K562 (cell line): ENCODE data around the gene SYCP3. TPM values are rescaled to one million over a fixed set of nuclear protein-coding genes. Genes with fewer than 3 reads are reported as not detected.
A peak's percentile ranks its signal among the peaks of the same experiment; 100 is the strongest.

Experiments used
- EGR1 ChIP-seq: fragments of 450-650 bp; conservative IDR thresholded peaks from 2 replicates; pipeline ENCODE4 v1.6.1; 2017; ENCODE audit warnings: mild to moderate bottlenecking
- IFI16 ChIP-seq: fragments of 250-450 bp; sonication (Bioruptor Pico); IDR thresholded peaks from 2 replicates; pipeline ENCODE4 v2.1.2; 2022; ENCODE audit warnings: mild to moderate bottlenecking, inconsistent platforms
- NEUROD1 ChIP-seq: fragments of 150-350 bp; IDR thresholded peaks from 2 replicates; pipeline ENCODE4 v1.6.1; 2014; ENCODE audit warnings: borderline replicate concordance, low read length, low read depth; ENCODE audit not compliant: partially characterized antibody
- NFIC ChIP-seq: fragments of 450-650 bp; IDR thresholded peaks from 2 replicates; pipeline ENCODE4 v1.6.1; 2017; ENCODE audit warnings: mild to moderate bottlenecking, inconsistent platforms
- SMARCA4 ChIP-seq: fragments of 450-650 bp; IDR thresholded peaks from 2 replicates; pipeline ENCODE4 v1.6.1; 2016
- ZNF589 ChIP-seq: fragments of 200-800 bp; sonication (Bioruptor generic); IDR thresholded peaks from 2 replicates; pipeline ENCODE4 v1.6.1; 2016; ENCODE audit warnings: low read depth, missing genetic modification characterization, missing compliant biosample characterization
- polyA plus RNA-seq, 8 experiments: library from polyadenylated mRNA; depleted of rRNA in 4 of 8; stranded (reverse) in 5 of 8; unstranded in 3 of 8; fragments of >200 nt; fragmentation: Nextera tagmentation in 2 of 8; fragmentation: Illumina TruSeq in 1 of 8; extraction: Ambion mirVana in 2 of 8; extraction: Trizol in 1 of 8; gene quantifications; 2 replicates each; pipeline versions ENCODE4 v1.2.1 to v1.2.3, GENCODE V29; 2011 to 2014; ENCODE audit warnings: inconsistent platforms in 1 of 8, missing spikeins in 1 of 8
- total RNA-seq, 7 experiments: library from RNA; depleted of rRNA in 6 of 7; stranded (reverse); fragments of >200 nt in 6 of 7; fragmentation: Illumina TruSeq in 2 of 7; extraction: Trizol in 2 of 7; gene quantifications; 2 replicates each; pipeline versions ENCODE4 v1.2.1 to v1.2.3, GENCODE V29; 2011 to 2021; ENCODE audit warnings: low replicate concordance in 1 of 7
- TF ChIP-seq, protein P1 (sequence below): fragments of 200-600 bp; sonication (generic); IDR thresholded peaks from one replicate; pipeline ENCODE4 v1.6.1; 2012; ENCODE audit warnings: mild to moderate bottlenecking, low read depth, low read length, inconsistent platforms
- TF ChIP-seq, protein P2 (sequence below): sonication (generic); formaldehyde crosslinking; IDR thresholded peaks from 2 replicates; pipeline ENCODE4 v1.8.0; 2022; ENCODE audit warnings: mild to moderate bottlenecking, missing genetic modification reagents
- TF ChIP-seq, protein P3 (sequence below): fragments of 450-650 bp; formaldehyde crosslinking; conservative IDR thresholded peaks from 2 replicates; pipeline ENCODE4 v1.4.0; 2022; ENCODE audit warnings: mild to moderate bottlenecking, missing genetic modification characterization

Gene SYCP3
- total and polyA plus RNA-seq, 9 of the 15 experiments (the other 6 are each of a cell fraction or from before 2014, with no cell fraction given): 0.11 to 0.25 (median 0.22) TPM; not detected in 4

DNA sequence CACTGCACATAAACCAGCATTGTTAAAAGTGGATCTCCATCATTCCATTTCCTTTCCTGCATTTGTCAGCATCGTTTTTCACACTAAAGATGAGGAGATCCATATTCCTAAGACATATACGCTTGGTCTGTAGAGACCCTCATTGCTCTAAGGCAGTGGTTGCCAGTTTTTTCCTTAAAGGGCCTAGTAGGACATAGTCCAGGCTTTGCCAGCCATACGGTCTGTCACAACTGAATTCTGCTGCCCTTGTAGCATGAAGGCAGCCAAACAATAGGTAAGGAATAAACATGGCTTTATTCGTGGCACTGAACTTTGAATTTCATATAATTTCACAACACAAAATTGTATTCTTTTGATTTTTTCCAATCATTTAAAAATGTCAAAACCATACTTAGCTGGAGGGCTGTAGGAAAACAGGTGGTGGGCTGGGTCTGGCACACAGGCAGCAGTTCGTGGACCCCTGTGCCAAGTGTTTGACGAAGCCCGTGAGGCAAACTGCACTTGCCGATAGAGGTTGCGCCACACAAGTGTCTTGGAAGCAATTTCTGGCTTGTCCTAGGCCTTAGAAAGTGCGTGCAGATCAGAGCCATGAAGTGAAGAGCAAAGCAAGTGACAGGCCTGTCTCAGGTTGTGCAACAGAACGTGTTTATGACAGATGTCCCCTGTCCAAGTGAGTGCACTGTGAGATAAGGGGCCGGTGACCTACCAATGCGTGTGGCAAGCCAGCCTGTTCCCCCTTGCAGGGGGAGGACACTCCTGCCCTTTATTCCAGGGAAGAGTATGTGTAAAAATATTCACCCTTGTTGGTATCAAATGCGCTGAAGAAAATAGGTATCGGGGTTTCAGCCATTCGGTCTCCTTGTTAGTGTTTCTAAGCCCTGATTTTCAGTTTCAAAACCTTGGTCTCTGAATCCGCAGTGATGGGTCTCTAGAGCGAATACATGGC lies 42.7 kb downstream of the SYCP3 start (continued):
- TF ChIP-seq, protein P1, sequence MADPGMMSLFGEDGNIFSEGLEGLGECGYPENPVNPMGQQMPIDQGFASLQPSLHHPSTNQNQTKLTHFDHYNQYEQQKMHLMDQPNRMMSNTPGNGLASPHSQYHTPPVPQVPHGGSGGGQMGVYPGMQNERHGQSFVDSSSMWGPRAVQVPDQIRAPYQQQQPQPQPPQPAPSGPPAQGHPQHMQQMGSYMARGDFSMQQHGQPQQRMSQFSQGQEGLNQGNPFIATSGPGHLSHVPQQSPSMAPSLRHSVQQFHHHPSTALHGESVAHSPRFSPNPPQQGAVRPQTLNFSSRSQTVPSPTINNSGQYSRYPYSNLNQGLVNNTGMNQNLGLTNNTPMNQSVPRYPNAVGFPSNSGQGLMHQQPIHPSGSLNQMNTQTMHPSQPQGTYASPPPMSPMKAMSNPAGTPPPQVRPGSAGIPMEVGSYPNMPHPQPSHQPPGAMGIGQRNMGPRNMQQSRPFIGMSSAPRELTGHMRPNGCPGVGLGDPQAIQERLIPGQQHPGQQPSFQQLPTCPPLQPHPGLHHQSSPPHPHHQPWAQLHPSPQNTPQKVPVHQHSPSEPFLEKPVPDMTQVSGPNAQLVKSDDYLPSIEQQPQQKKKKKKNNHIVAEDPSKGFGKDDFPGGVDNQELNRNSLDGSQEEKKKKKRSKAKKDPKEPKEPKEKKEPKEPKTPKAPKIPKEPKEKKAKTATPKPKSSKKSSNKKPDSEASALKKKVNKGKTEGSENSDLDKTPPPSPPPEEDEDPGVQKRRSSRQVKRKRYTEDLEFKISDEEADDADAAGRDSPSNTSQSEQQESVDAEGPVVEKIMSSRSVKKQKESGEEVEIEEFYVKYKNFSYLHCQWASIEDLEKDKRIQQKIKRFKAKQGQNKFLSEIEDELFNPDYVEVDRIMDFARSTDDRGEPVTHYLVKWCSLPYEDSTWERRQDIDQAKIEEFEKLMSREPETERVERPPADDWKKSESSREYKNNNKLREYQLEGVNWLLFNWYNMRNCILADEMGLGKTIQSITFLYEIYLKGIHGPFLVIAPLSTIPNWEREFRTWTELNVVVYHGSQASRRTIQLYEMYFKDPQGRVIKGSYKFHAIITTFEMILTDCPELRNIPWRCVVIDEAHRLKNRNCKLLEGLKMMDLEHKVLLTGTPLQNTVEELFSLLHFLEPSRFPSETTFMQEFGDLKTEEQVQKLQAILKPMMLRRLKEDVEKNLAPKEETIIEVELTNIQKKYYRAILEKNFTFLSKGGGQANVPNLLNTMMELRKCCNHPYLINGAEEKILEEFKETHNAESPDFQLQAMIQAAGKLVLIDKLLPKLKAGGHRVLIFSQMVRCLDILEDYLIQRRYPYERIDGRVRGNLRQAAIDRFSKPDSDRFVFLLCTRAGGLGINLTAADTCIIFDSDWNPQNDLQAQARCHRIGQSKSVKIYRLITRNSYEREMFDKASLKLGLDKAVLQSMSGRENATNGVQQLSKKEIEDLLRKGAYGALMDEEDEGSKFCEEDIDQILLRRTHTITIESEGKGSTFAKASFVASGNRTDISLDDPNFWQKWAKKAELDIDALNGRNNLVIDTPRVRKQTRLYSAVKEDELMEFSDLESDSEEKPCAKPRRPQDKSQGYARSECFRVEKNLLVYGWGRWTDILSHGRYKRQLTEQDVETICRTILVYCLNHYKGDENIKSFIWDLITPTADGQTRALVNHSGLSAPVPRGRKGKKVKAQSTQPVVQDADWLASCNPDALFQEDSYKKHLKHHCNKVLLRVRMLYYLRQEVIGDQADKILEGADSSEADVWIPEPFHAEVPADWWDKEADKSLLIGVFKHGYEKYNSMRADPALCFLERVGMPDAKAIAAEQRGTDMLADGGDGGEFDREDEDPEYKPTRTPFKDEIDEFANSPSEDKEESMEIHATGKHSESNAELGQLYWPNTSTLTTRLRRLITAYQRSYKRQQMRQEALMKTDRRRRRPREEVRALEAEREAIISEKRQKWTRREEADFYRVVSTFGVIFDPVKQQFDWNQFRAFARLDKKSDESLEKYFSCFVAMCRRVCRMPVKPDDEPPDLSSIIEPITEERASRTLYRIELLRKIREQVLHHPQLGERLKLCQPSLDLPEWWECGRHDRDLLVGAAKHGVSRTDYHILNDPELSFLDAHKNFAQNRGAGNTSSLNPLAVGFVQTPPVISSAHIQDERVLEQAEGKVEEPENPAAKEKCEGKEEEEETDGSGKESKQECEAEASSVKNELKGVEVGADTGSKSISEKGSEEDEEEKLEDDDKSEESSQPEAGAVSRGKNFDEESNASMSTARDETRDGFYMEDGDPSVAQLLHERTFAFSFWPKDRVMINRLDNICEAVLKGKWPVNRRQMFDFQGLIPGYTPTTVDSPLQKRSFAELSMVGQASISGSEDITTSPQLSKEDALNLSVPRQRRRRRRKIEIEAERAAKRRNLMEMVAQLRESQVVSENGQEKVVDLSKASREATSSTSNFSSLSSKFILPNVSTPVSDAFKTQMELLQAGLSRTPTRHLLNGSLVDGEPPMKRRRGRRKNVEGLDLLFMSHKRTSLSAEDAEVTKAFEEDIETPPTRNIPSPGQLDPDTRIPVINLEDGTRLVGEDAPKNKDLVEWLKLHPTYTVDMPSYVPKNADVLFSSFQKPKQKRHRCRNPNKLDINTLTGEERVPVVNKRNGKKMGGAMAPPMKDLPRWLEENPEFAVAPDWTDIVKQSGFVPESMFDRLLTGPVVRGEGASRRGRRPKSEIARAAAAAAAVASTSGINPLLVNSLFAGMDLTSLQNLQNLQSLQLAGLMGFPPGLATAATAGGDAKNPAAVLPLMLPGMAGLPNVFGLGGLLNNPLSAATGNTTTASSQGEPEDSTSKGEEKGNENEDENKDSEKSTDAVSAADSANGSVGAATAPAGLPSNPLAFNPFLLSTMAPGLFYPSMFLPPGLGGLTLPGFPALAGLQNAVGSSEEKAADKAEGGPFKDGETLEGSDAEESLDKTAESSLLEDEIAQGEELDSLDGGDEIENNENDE: no peak
- TF ChIP-seq, protein P2, sequence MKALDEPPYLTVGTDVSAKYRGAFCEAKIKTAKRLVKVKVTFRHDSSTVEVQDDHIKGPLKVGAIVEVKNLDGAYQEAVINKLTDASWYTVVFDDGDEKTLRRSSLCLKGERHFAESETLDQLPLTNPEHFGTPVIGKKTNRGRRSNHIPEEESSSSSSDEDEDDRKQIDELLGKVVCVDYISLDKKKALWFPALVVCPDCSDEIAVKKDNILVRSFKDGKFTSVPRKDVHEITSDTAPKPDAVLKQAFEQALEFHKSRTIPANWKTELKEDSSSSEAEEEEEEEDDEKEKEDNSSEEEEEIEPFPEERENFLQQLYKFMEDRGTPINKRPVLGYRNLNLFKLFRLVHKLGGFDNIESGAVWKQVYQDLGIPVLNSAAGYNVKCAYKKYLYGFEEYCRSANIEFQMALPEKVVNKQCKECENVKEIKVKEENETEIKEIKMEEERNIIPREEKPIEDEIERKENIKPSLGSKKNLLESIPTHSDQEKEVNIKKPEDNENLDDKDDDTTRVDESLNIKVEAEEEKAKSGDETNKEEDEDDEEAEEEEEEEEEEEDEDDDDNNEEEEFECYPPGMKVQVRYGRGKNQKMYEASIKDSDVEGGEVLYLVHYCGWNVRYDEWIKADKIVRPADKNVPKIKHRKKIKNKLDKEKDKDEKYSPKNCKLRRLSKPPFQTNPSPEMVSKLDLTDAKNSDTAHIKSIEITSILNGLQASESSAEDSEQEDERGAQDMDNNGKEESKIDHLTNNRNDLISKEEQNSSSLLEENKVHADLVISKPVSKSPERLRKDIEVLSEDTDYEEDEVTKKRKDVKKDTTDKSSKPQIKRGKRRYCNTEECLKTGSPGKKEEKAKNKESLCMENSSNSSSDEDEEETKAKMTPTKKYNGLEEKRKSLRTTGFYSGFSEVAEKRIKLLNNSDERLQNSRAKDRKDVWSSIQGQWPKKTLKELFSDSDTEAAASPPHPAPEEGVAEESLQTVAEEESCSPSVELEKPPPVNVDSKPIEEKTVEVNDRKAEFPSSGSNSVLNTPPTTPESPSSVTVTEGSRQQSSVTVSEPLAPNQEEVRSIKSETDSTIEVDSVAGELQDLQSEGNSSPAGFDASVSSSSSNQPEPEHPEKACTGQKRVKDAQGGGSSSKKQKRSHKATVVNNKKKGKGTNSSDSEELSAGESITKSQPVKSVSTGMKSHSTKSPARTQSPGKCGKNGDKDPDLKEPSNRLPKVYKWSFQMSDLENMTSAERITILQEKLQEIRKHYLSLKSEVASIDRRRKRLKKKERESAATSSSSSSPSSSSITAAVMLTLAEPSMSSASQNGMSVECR (CRISPR knock-in tag): peak; percentile 53; the same call in 1 of the 2 replicates
- TF ChIP-seq ZNF589 (CRISPR knock-in tag): no peak
- TF ChIP-seq NEUROD1: peak; percentile 35
- TF ChIP-seq, protein P3, sequence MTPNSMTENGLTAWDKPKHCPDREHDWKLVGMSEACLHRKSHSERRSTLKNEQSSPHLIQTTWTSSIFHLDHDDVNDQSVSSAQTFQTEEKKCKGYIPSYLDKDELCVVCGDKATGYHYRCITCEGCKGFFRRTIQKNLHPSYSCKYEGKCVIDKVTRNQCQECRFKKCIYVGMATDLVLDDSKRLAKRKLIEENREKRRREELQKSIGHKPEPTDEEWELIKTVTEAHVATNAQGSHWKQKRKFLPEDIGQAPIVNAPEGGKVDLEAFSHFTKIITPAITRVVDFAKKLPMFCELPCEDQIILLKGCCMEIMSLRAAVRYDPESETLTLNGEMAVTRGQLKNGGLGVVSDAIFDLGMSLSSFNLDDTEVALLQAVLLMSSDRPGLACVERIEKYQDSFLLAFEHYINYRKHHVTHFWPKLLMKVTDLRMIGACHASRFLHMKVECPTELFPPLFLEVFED: no peak
- no peak for TF ChIP-seq EGR1
- TF ChIP-seq IFI16: no peak
- TF ChIP-seq NFIC: peak; percentile 77
- TF ChIP-seq SMARCA4: peak; percentile 94
